ENCODE data around the gene PUM1.

- TF ChIP-seq CTCF (IDR thresholded peaks at IDR 0.05): no peak
- no peak for TF ChIP-seq POLR2A (IDR thresholded peaks at IDR 0.05; ENCODE audit: low read depth)
Observed at GRCh38 chr1:30933874-30934252, 131.7 kb downstream of the PUM1 start.

Measured in esophagus muscularis mucosa (tissue), 3 donors.